ENCODE data around the gene COL4A2. TPM values are rescaled to one million over a fixed set of nuclear protein-coding genes. Genes with fewer than 3 reads are reported as not detected.

COL4A2 gene
- total RNA-seq, 4 donors from 2014 or later, result 655 to 1,231 (median 912) TPM

DNA sequence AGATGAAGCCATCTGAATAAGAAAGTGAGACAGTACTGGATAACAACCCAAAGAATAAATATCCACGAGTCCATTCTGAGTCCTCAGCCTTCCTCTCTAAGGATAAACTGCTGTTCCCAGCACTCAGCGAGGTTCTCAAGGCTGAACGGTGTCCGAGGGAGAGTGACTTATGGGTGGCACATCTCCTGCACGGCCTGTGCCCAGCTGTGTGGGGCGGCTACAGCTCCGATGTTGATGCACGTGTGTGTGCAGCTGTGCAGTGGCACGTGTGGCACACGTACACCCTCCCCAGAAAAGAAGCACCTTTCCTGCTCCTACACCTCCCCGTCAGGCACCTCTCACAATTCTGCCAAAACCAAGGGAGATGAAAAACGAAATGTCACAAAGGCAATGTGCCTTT is 209.4 kb downstream of the COL4A2 start:
- TF ChIP-seq, protein P1, sequence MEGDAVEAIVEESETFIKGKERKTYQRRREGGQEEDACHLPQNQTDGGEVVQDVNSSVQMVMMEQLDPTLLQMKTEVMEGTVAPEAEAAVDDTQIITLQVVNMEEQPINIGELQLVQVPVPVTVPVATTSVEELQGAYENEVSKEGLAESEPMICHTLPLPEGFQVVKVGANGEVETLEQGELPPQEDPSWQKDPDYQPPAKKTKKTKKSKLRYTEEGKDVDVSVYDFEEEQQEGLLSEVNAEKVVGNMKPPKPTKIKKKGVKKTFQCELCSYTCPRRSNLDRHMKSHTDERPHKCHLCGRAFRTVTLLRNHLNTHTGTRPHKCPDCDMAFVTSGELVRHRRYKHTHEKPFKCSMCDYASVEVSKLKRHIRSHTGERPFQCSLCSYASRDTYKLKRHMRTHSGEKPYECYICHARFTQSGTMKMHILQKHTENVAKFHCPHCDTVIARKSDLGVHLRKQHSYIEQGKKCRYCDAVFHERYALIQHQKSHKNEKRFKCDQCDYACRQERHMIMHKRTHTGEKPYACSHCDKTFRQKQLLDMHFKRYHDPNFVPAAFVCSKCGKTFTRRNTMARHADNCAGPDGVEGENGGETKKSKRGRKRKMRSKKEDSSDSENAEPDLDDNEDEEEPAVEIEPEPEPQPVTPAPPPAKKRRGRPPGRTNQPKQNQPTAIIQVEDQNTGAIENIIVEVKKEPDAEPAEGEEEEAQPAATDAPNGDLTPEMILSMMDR (IDR thresholded peaks at IDR 0.05; ENCODE audit: low read depth), result no peak

DNA sequence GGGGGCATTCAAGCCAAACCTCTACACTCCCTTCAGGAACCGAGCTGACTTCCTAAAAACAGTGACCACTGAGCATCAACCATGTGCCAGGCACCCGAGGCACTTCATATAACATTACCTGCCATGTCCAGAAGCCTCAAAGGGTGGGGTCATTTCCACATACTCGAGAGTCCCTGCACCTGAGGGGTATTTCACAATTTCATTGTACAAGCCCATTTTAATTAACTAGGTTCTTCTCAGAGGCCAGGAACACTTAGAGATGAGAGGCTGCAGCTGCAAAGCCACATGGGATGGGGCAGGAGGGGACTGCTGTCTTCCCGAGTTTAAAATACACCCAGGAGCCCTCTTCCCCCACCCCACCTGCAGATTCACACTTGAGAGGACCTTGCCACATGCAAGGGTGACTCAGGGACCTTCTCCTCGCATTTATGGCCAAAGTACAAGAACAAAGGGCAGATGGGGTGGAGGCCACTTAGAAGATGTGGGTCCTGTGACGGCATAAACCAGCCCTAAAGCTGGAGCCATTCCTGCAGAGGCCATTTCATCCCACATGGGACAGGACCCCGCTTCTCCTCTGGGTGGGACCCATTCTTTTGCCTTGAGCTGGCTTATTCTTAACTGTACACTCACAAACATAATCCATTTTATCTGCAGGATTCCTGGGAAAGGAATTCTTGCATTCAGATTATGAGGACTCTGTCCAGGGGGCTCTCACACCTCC is 210.6 kb downstream of the COL4A2 start:
- TF ChIP-seq, protein P1 (IDR thresholded peaks at IDR 0.05; ENCODE audit: low read depth), result no peak

GRCh38 chr13:110518226-110518525 is 211.1 kb downstream of the COL4A2 start:
- TF ChIP-seq, protein P1 (IDR thresholded peaks at IDR 0.05; ENCODE audit: low read depth), result no peak

GRCh38 chr13:110518571-110518970 is 211.5 kb downstream of the COL4A2 start:
- TF ChIP-seq, protein P1 (IDR thresholded peaks at IDR 0.05; ENCODE audit: low read depth), result no peak

- TF ChIP-seq, protein P1 (IDR thresholded peaks at IDR 0.05; ENCODE audit: low read depth), result no peak
These were observed 212.0 kb downstream of the COL4A2 start for GRCh38 chr13:110519046-110519445.

DNA sequence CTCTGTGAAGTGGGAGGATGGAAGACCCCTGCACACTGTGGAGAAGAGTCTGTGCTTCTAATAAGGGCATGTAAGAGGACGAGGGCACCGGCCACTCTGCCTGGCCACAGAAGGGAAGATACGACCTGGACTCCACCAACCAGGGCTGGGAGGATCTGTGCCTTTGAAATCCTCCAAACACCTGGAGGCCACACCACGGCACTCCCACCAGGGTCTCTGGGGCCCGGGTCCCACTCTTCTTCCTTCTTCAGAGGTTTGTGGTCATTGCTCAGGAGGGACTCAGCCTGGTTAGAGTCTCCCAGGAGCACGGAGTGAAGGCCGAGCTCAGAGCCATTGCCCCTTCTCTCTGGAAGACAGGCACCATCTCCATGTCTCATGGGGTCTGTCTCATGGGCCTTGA is 212.4 kb downstream of the COL4A2 start:
- TF ChIP-seq, protein P1 (IDR thresholded peaks at IDR 0.05; ENCODE audit: low read depth), result no peak

GRCh38 chr13:110520431-110521295 is 213.6 kb downstream of the COL4A2 start:
- TF ChIP-seq, protein P1 (IDR thresholded peaks at IDR 0.05; ENCODE audit: low read depth), result no peak
